Neuronal stem cell (in vitro differentiated cells): ENCODE measurements around the gene NOP14.
A peak's percentile ranks its signal among the peaks of the same experiment; 100 is the strongest.

ENCODE experiments used
- DNase-seq: peaks from one replicate; pipeline ENCODE4 v3.0.0-alpha.2; 2013; ENCODE audit warnings: low spot score
- H2AFZ ChIP-seq: one replicate; pipeline ENCODE4 v1.6.1; 2013; ENCODE audit warnings: mild to moderate bottlenecking, low read length, inconsistent platforms
- H2AK5ac ChIP-seq: 2 replicates; pipeline ENCODE4 v1.6.1; 2013; ENCODE audit warnings: low read depth, mild to moderate bottlenecking, inconsistent platforms, low read length, moderate library complexity, mixed read lengths
- H2BK120ac ChIP-seq: 2 replicates; pipeline ENCODE4 v1.6.1; 2013; ENCODE audit warnings: low read depth, mild to moderate bottlenecking, inconsistent platforms, low read length, moderate library complexity, mixed read lengths
- H2BK12ac ChIP-seq: one replicate; pipeline ENCODE4 v1.6.1; 2013; ENCODE audit warnings: low read length, inconsistent platforms
- H2BK15ac ChIP-seq: 2 replicates; pipeline ENCODE4 v1.6.1; 2013; ENCODE audit warnings: mild to moderate bottlenecking, low read length, inconsistent platforms, mixed read lengths
- H2BK5ac ChIP-seq: one replicate; pipeline ENCODE4 v1.6.1; 2013; ENCODE audit warnings: inconsistent platforms, mild to moderate bottlenecking, low read length, moderate library complexity
- H3K14ac ChIP-seq: one replicate; pipeline ENCODE4 v1.6.1; 2013; ENCODE audit warnings: low read length, inconsistent platforms
- H3K18ac ChIP-seq: 2 replicates; pipeline ENCODE4 v1.6.1; 2013; ENCODE audit warnings: low read length, inconsistent platforms
- H3K23ac ChIP-seq: 2 replicates; pipeline ENCODE4 v1.6.1; 2013; ENCODE audit warnings: low read depth, mild to moderate bottlenecking, mixed read lengths, low read length, inconsistent platforms; ENCODE audit not compliant: poor library complexity
- H3K27ac ChIP-seq: replicated peaks from 3 replicates; pipeline ENCODE4 v1.5.1; 2013; ENCODE audit warnings: low read length, inconsistent platforms
- H3K27me3 ChIP-seq, 3 experiments: 2 replicates each; pipeline ENCODE4 v1.6.1; 2013; ENCODE audit warnings: low read length in 3 of 3, mild to moderate bottlenecking in 2 of 3, inconsistent platforms in 1 of 3, low read depth in 1 of 3, mixed read lengths in 1 of 3, moderate library complexity in 1 of 3; ENCODE audit not compliant: control insufficient read depth in 3 of 3, insufficient read depth in 3 of 3
- H3K36me3 ChIP-seq, 2 donors: replicated peaks in 1 of 2; 2 replicates each; pipeline ENCODE4 v1.6.1; 2013; ENCODE audit warnings: low read length in 2 of 2; ENCODE audit not compliant: control insufficient read depth in 2 of 2, insufficient read depth in 2 of 2
- H3K4ac ChIP-seq: 2 replicates; pipeline ENCODE4 v1.6.1; 2013; ENCODE audit warnings: inconsistent platforms, mild to moderate bottlenecking, low read length, moderate library complexity
- H3K4me1 ChIP-seq, 2 donors: 1 replicate in 1 of 2; 2 replicates in 1 of 2; pipeline ENCODE4 v1.6.1; 2013; ENCODE audit warnings: low read length in 2 of 2, low read depth in 1 of 2; ENCODE audit not compliant: control insufficient read depth in 2 of 2, insufficient read depth in 1 of 2
- H3K4me2 ChIP-seq: one replicate; pipeline ENCODE4 v1.6.1; 2013; ENCODE audit warnings: mild to moderate bottlenecking, low read length, inconsistent platforms; ENCODE audit not compliant: insufficient read depth, poor library complexity, severe bottlenecking
- H3K4me3 ChIP-seq, 2 donors: 2 replicates each; pipeline ENCODE4 v1.5.1; 2013; ENCODE audit warnings: low read length in 2 of 2, mild to moderate bottlenecking in 2 of 2, inconsistent platforms in 1 of 2, moderate library complexity in 1 of 2
- H3K79me1 ChIP-seq: one replicate; pipeline ENCODE4 v1.6.1; 2013; ENCODE audit warnings: low read depth, mild to moderate bottlenecking, inconsistent platforms, low read length, moderate library complexity
- H3K9ac ChIP-seq: one replicate; pipeline ENCODE4 v1.6.1; 2013; ENCODE audit warnings: mild to moderate bottlenecking, low read depth, low read length, inconsistent platforms; ENCODE audit not compliant: poor library complexity
- H3K9me3 ChIP-seq, 2 donors: replicated peaks in 1 of 2; 2 replicates each; pipeline versions ENCODE3 to v1.6.1; 2013; ENCODE audit warnings: low read length in 2 of 2, mild to moderate bottlenecking in 2 of 2, inconsistent platforms in 1 of 2, low read depth in 1 of 2, mixed read lengths in 1 of 2, moderate library complexity in 1 of 2; ENCODE audit not compliant: control insufficient read depth in 2 of 2, insufficient read depth in 1 of 2
- H4K8ac ChIP-seq: one replicate; pipeline ENCODE4 v1.6.1; 2013; ENCODE audit warnings: low read depth, mild to moderate bottlenecking, inconsistent platforms, low read length, moderate library complexity
- H4K91ac ChIP-seq: one replicate; pipeline ENCODE4 v1.6.1; 2013; ENCODE audit warnings: low read length, low read depth, mild to moderate bottlenecking, inconsistent platforms; ENCODE audit not compliant: poor library complexity
- WGBS, 2 donors: extraction: QIAGEN DNeasy Blood & Tissue Kit; methylation state at CpG; one replicate each; pipeline ENCODE4 v1.1.7; 2013; ENCODE audit warnings: missing lambda C conversion rate in 2 of 2, mixed read lengths in 1 of 2; ENCODE audit not compliant: insufficient read length in 2 of 2, insufficient replicate concordance in 1 of 2; ENCODE audit errors: extremely low coverage in 2 of 2; 5-methylcytosine and 5-hydroxymethylcytosine counted together

Gene NOP14

DNA sequence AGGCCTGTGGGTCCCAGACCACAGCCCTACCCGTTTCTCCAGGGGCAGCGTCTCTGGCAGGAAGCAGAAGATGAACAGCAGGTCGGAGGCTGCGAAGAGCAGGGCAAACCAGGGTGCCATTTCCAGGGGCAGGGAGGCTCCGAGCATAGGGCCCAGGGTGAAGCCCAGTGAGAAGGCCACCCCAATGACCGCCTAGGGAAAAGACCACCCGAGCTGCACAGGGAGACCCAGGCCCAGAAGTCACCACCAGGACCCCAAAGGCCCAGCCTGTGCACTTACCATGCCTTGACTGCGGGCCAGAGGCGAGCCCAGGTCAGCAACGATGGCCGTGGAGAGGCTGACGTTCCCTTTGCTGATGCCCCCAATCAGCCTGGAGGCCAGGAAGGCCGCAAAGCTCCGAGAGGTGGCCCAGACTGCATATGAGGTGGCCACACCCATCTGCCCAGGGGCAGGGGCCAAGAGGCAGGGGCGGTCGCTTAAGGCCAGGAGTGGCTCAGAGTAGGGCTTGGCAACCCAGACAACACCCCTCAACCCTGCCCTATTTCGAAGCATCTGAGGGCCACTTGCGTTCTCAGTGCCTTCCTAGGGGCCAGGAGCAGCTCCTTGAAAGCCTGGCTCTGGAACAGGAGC is 30.8 kb downstream of the NOP14 start:
- H3K4me3 ChIP-seq = peak overlapping the region; percentile 2 to 96
- no peak overlapping the region for H3K23ac ChIP-seq
- no peak overlapping the region for H3K27ac ChIP-seq
- H3K27me3 ChIP-seq = no peaks in the 10 kb centered on the region
- H2AFZ ChIP-seq = no peak overlapping the region
- no peak overlapping the region for H3K18ac ChIP-seq
- H2BK5ac ChIP-seq = peak overlapping the region; percentile 49
- H3K36me3 ChIP-seq = peaks cover 34 to 74% of the 10 kb centered on the region in 2 donors
- H2BK120ac ChIP-seq = no peak overlapping the region
- no peak overlapping the region for H2BK12ac ChIP-seq
- H3K9me3 ChIP-seq = no peaks in the 10 kb centered on the region
- peaks cover 18% of the 10 kb centered on the region for H3K79me1 ChIP-seq
- H3K4me1 ChIP-seq = peaks cover 6 to 8% of the 10 kb centered on the region in 2 donors
- no peak overlapping the region for H2AK5ac ChIP-seq
- H3K4ac ChIP-seq = no peak overlapping the region
- no peak overlapping the region for H3K14ac ChIP-seq
- H3K9ac ChIP-seq = no peak overlapping the region
- no peak for DNase-seq
- no peak overlapping the region for H4K91ac ChIP-seq
- no peak overlapping the region for H3K4me2 ChIP-seq
- WGBS, 2 donors = no CpG with 5 or more reads among the region's 18 CpGs
- H2BK15ac ChIP-seq = no peak overlapping the region
- no peak overlapping the region for H4K8ac ChIP-seq

DNA sequence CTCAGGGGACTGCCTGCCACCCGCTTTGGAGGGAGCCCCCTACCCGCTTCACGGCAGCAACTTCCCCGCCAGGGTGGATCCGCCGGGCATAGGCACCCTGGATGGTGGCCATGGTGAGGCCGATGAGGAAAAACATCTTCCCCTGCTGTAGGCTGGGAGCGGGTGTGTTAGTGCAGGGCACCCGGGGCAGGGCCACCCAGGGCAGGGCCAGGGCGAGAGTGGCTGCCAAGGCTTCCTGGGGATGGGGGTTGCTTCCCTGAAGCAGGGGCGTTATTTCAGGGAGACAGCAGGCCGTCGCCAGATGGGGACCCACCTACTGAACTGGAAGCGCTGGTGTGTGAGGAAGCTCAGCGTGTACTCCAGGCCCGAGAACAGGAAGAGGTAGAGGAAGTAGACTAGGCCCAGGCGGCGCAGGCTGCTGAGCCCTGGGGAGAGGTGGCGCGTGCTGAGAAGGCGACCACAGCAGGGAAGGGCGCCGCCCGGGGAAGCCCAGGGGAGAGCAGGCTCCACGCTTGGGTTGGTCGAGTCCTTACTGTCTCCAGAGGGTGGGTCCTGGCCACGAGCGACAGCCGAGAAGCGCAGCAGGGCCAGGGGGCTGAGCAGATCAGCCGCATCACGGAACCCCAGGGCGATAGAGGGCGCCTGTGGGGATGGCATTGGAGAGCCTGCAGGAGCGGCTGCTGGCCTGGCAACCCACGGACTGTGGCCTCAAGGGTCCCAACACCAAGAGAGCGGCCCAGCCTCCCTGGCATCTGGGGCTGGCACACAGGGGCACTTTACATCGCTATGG is 31.5 kb downstream of the NOP14 start:
- H2AFZ ChIP-seq = no peak overlapping the region
- peaks cover 6 to 8% of the 10 kb centered on the region in 2 donors for H3K4me1 ChIP-seq
- H3K9ac ChIP-seq = peak overlapping the region; percentile 38
- no peak overlapping the region for H4K8ac ChIP-seq
- no peak overlapping the region for H2BK12ac ChIP-seq
- H2BK5ac ChIP-seq = no peak overlapping the region
- H4K91ac ChIP-seq = no peak overlapping the region
- H3K23ac ChIP-seq = no peak overlapping the region
- H3K4me2 ChIP-seq = no peak overlapping the region
- peaks cover 35 to 74% of the 10 kb centered on the region in 2 donors for H3K36me3 ChIP-seq
- no peak for DNase-seq
- no CpG with 5 or more reads among the region's 38 CpGs for WGBS, 2 donors
- no peak overlapping the region for H3K27ac ChIP-seq
- H3K4ac ChIP-seq = no peak overlapping the region
- H3K4me3 ChIP-seq = no peak overlapping the region
- H3K79me1 ChIP-seq = peaks cover 18% of the 10 kb centered on the region
- H3K27me3 ChIP-seq = no peaks in the 10 kb centered on the region
- no peaks in the 10 kb centered on the region for H3K9me3 ChIP-seq
- no peak overlapping the region for H2BK15ac ChIP-seq
- no peak overlapping the region for H3K18ac ChIP-seq
- no peak overlapping the region for H2AK5ac ChIP-seq
- H3K14ac ChIP-seq = no peak overlapping the region
- no peak overlapping the region for H2BK120ac ChIP-seq

DNA sequence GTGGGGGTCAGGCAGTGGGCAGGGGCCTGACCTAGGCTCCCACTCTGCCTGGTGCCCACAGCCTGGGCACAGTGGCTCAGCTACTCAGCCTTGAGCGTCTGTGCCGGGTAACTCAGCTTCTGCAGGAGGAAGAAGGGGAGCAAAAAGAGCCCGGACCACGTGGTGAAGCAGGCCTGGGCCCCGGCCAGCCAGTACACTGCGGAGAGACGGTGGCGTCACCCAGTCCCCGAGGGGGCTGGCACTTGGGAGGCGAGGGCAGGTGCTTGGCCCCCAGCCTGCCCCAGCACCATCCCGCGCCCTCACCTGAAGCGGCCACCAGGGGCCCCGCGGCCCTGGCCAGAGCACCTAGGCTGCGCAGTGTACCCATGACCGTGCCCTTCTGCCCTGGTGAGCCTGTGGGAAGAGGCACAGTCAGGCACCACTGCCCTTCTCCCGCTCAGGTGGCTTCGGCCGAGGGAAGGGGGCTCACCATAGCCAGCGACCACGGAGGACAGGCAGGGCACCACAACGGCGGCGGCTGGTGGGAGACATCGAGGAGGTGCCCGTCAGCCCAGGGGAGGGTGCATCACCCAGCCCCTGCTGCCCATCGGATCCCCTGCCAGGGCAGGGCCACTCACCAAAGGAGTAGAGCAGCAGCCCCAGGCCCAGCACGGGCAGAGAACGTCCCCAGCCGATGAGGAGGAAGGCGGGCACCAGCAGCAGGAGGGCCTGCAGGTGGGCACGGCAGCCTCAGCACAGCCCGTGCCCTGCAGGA is 32.3 kb downstream of the NOP14 start:
- Histone ChIP-seq H3K27ac (no peak overlapping the region), H3K4me3 (no peak overlapping the region), H3K9me3 (no peaks in the 10 kb centered on the region), H3K36me3 (peaks cover 41 to 74% of the 10 kb centered on the region in 2 donors), H3K9ac (peak overlapping the region; percentile 38), H3K27me3 (no peaks in the 10 kb centered on the region), H2BK12ac (no peak overlapping the region), H3K79me1 (peaks cover 19% of the 10 kb centered on the region), H3K18ac (no peak overlapping the region), H2BK5ac (no peak overlapping the region), H4K91ac (no peak overlapping the region), H2AFZ (no peak overlapping the region), H2BK15ac (no peak overlapping the region), H2BK120ac (no peak overlapping the region), H3K4me2 (no peak overlapping the region), H3K4ac (no peak overlapping the region), H3K4me1 (peaks cover 6 to 8% of the 10 kb centered on the region in 2 donors), H3K23ac (peak overlapping the region; percentile 96), H4K8ac (no peak overlapping the region), H3K14ac (no peak overlapping the region), H2AK5ac (no peak overlapping the region)
- no CpG with 5 or more reads among the region's 34 CpGs for WGBS, 2 donors
- DNase-seq = no peak
